ENCODE measurements around the gene PCDHA11. TPM values are rescaled to one million over a fixed set of nuclear protein-coding genes. Genes with fewer than 3 reads are reported as not detected.

The PCDHA11 gene
- total and polyA plus RNA-seq, 2 experiments from 2014 or later, result 11.6 to 26.5 TPM

GRCh38 chr5:140883373-140883772, 14.6 kb downstream of the PCDHA11 start (continued):
- TF ChIP-seq REST (IDR thresholded peaks at IDR 0.05; ENCODE audit: unreplicated experiment) (peak; percentile 57), ETS1 (IDR thresholded peaks at IDR 0.05) (no peak), ZNF114 (CRISPR knock-in tag; IDR thresholded peaks at IDR 0.05) (no peak)

- DNase-seq (ENCODE audit: low spot score), result peak; percentile 31
- Mint-ChIP-seq H3K36me3 (ENCODE audit: low read depth) (peaks cover 7% of the 10 kb centered on the region; the same call in 2 of the 3 replicates), H3K4me1 (no peaks in the 10 kb centered on the region), H3K4me3 (no peak overlapping the region), H3K27me3 (ENCODE audit: insufficient read depth, low read depth, poor library complexity) (no peaks in the 10 kb centered on the region), H3K9me3 (no peaks in the 10 kb centered on the region), H3K27ac (no peak overlapping the region)
- no peaks in the 10 kb centered on the region; the same call in 1 of the 2 replicates for H3F3A ChIP-seq (replicated peaks; ENCODE audit: low read depth)
- H3K36me3 ChIP-seq (ENCODE audit: insufficient read depth), result no peaks in the 10 kb centered on the region
- peaks cover 6% of the 10 kb centered on the region for H3K79me2 ChIP-seq (replicated peaks; ENCODE audit: insufficient read depth)
- H3K27ac ChIP-seq (ENCODE audit: low read depth), result no peak overlapping the region
- H3K4me3 ChIP-seq, result no peak overlapping the region
- no peaks in the 10 kb centered on the region for H3K9me2 ChIP-seq (ENCODE audit: insufficient read depth)
- no peak overlapping the region for H2AFZ ChIP-seq
- no peaks in the 10 kb centered on the region for H3K4me1 ChIP-seq (ENCODE audit: insufficient read depth)
- H4K20me1 ChIP-seq (replicated peaks; ENCODE audit: insufficient read depth), result peaks cover 6% of the 10 kb centered on the region; the same call in 1 of the 2 replicates
- peak; percentile 56 for ATAC-seq
- H3K27me3 ChIP-seq (ENCODE audit: insufficient read depth), result no peaks in the 10 kb centered on the region
- no peak overlapping the region for H3K4me2 ChIP-seq
- no peak for TF ChIP-seq POLR2AphosphoS5 (IDR thresholded peaks at IDR 0.05; ENCODE audit: low read depth)
- no peak for TF ChIP-seq ZNF462 (CRISPR knock-in tag; IDR thresholded peaks at IDR 0.05)
- no peak for TF ChIP-seq ZNF114 (CRISPR knock-in tag; IDR thresholded peaks at IDR 0.05)
- TF ChIP-seq STAT1 (IDR thresholded peaks at IDR 0.05; ENCODE audit: unreplicated experiment), result no peak
- no peak for TF ChIP-seq EZH2phosphoT487 (IDR thresholded peaks at IDR 0.05; ENCODE audit: unreplicated experiment)
- TF ChIP-seq NANOG (IDR thresholded peaks at IDR 0.05; ENCODE audit: borderline replicate concordance), result no peak
- TF ChIP-seq REST (IDR thresholded peaks at IDR 0.05; ENCODE audit: unreplicated experiment), result no peak
Measured at GRCh38 chr5:140883927-140884697, 15.4 kb downstream of the PCDHA11 start.

All from GM23338 (cell line).